Measurements from ENCODE around the gene PDE7B. TPM values are rescaled to one million over a fixed set of nuclear protein-coding genes. Genes with fewer than 3 reads are reported as not detected.

PDE7B gene
- total RNA-seq, 1 donor from 2014 or later: 5.7 TPM

DNA sequence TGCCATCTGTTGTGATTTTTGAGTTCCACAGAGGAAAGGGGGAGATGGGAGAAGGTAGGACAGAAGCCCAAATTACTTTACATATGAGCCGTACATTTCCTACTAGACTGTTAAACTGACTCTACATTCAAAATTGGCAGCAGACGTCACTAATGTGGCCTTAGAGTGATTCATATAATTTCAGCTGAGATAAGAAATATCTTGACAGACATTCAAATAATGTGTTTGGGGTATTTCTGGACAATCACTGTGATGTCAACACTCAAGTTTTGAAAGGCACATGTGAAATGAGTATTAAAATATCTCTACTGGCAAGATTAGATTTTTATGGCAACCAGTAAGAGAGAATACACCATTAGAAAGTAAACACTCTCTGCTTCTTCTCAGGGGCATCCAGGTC is 294.6 kb downstream of the PDE7B start:
- no peak for DNase-seq (ENCODE audit: low spot score)

- no peak for DNase-seq (ENCODE audit: low spot score)
Measured at GRCh38 chr6:136147342-136147741, 295.8 kb downstream of the PDE7B start.

- DNase-seq (ENCODE audit: low spot score): no peak
Measured at GRCh38 chr6:136148051-136148450, 296.6 kb downstream of the PDE7B start.

GRCh38 chr6:136148523-136148922 is 297.0 kb downstream of the PDE7B start:
- DNase-seq (ENCODE audit: low spot score): no peak

GRCh38 chr6:136149311-136149710 is 297.8 kb downstream of the PDE7B start:
- DNase-seq (ENCODE audit: low spot score): no peak

- DNase-seq (ENCODE audit: low spot score): no peak
Measured at GRCh38 chr6:136150961-136151360, 299.5 kb downstream of the PDE7B start.

- DNase-seq (ENCODE audit: low spot score): no peak
Measured at GRCh38 chr6:136153707-136154375, 302.3 kb downstream of the PDE7B start.

DNA sequence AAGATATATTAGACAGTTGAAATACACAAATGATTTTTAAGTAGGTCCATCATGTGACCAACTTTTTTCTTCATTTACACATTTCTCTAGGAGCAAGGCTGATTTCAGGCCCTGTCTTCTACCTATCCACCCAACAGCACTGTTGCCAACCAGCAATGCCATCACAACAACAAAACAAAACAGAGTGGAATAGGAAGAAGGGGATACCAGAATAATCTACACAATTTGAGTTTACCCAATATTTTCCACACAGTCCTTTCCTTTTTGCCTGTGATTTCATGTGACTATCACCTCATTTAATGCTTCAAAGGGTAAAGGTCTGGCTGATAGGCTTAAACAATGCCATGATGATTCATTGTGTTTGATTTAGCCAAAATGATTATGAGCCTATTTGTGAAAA is 303.7 kb downstream of the PDE7B start:
- no peak for DNase-seq (ENCODE audit: low spot score)

GRCh38 chr6:136157743-136158142 is 306.2 kb downstream of the PDE7B start:
- no peak for DNase-seq (ENCODE audit: low spot score)

GRCh38 chr6:136158387-136158821 is 306.9 kb downstream of the PDE7B start:
- peak; percentile 48 for DNase-seq (ENCODE audit: low spot score)

- no peak for DNase-seq (ENCODE audit: low spot score)
Measured at GRCh38 chr6:136158971-136159370, 307.5 kb downstream of the PDE7B start.

GRCh38 chr6:136160250-136160649 is 308.7 kb downstream of the PDE7B start:
- no peak for DNase-seq (ENCODE audit: low spot score)

- DNase-seq (ENCODE audit: low spot score): no peak
Measured at GRCh38 chr6:136161950-136162349, 310.4 kb downstream of the PDE7B start.

GRCh38 chr6:136163260-136163659 is 311.8 kb downstream of the PDE7B start:
- no peak for DNase-seq (ENCODE audit: low spot score)

DNA sequence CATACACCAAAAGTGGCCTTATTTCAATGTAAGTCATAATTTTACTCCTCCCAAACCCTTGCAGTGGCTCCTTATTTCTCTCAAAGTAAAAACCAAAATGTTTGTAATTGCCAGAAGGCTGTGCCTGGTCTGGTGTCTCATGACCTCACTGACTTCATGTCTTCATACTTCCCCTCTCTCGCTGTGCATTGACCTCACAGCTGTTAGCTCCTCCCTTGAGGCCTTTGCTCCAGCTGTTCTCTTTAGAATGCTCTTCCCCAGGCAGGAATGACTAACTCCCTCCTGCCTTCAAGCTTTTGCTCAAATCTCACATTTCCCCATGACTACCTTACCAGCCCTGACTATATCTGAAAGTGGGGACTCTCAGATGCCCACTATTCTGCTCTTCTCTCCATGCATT is 315.3 kb downstream of the PDE7B start:
- DNase-seq (ENCODE audit: low spot score): no peak

- no peak for DNase-seq (ENCODE audit: low spot score)
Measured at GRCh38 chr6:136169394-136170148, 318.1 kb downstream of the PDE7B start.

DNA sequence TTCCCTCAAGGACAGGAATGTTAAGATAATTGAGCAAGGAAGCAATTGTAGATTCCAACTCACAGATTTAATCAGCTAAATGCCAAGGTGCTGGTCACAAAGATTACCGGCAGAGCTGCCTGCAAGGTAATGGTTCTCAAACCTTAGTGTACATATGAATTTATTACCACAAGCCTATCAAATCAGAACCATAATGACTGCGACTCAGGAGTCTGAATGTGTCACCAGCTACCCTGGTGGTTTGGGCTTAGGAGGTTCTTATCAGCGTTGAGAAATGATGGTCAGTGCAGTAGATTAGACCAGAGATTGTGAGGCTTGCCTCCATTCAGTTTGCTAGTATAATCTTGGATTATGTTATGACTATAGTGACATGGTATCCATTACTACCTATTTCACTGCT is 319.7 kb downstream of the PDE7B start:
- DNase-seq (ENCODE audit: low spot score): no peak

DNA sequence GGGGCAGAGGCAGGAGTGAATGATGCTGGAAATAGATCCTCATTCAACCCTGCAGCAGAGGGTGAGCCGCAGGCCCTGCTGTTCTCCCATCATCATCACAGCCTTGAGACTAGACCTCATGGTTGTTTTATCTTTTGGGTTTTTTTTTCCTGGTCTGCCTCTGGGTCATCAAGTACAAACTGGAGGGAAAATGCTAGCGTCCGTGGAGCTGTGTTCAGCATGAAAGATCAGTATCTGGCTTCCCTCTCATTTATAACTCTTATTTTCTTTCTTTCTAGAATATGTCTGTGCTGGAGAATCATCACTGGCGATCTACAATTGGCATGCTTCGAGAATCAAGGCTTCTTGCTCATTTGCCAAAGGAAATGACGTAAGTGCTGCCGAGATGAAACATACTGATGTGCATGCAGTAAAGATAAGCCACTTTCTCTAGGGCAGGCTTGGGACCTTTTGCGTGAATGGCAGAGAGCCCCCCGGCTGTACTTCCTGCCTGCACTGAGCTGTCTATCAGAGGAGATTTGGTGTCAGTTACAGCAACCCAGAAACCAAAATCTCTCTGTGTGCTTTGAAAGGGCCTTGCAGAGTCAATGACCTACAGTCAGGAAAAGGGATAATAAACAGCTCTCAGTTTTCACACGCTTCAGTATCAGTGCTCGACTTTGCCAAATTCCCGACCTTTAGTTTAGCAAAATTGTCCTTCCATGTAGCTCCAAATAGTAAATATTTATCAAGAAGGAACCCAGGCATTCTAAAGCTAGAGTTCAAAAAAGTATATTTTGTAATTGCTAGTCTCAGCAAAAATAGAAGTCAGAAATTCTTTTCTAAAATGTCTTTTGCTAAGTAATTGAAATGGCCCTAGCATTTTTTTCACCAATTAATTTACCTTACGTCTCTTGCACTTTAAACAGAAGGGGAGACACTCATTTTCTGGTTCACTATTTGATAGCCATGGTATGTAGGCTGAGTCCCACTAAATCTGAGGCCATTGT is 322.3 kb downstream of the PDE7B start:
- DNase-seq (ENCODE audit: low spot score): peak; percentile 25

DNA sequence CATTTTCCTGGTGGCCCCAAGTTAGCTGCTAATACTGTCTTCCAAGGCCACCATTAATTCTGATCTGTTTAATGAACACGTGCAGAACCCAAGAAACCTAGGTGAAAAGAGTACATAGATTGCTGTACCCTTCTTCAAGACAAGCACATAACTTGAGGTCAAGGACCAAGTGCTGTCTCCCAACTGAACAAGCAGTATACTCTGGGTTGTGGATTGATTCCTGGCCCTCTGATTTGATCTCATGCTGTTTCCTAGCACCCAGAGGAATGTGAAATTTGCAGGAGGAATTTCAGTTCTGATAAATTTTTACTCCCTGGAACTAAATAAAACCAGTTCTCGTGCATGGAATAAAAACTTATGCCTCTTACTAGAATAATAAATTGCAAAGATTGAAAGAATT is 323.0 kb downstream of the PDE7B start:
- no peak for DNase-seq (ENCODE audit: low spot score)

DNA sequence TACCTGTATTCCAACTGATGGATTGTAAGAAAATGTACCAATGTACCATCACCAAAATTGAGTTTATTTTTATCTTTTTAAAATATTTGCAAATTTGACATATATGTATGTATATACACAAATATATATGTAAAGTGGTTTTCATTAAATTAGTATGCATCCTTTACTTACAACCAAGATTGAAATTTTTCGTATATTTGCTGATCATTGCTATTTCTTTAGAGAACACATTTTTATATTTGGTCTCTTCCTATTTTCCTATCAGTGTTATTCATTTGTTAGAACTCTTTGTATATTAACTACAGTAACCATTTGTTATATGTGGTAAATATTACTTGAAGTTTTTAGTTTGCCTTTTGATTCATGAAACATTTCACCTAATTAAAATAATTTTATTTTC is 324.4 kb downstream of the PDE7B start:
- DNase-seq (ENCODE audit: low spot score): no peak

- DNase-seq (ENCODE audit: low spot score): no peak
Measured at GRCh38 chr6:136178749-136179148, 327.2 kb downstream of the PDE7B start.

All from mucosa of gallbladder (tissue), 1 donor.